ENCODE measurements around the gene SYVN1. TPM values are rescaled to one million over a fixed set of nuclear protein-coding genes. Genes with fewer than 3 reads are reported as not detected.

Gene SYVN1
- total RNA-seq, 6 experiments from 2014 or later: 39.9 to 46.9 (median 42.9) TPM

- DNase-seq: no peak
- Mint-ChIP-seq H3K27me3 (ENCODE audit: insufficient read depth) (peaks cover 2% of the 10 kb centered on the region; the same call in 1 of the 2 replicates), H3K27ac (peak overlapping the region; percentile 84), H3K9me3 (no peaks in the 10 kb centered on the region), H3K4me1 (ENCODE audit: low read depth) (peaks cover 29% of the 10 kb centered on the region), H3K36me3 (ENCODE audit: low read depth) (peaks cover 29% of the 10 kb centered on the region), H3K4me3 (peak overlapping the region; percentile 90)
- TF ChIP-seq CTCF (IDR thresholded peaks at IDR 0.05): peak; percentile 14
Observed at GRCh38 chr11:65118097-65118837, 16.1 kb downstream of the SYVN1 start.

GRCh38 chr11:65117206-65118096 lies 16.9 kb downstream of the SYVN1 start, which contains the start of gene ZNHIT2:
ZNHIT2 (minus strand) TSS chr11:65117701; CDS start chr11:65117653, 48 bp downstream.
- Mint-ChIP-seq H3K27ac (peak within 1 kb of the TSS; percentile 84), H3K9me3 (no peaks in the 10 kb centered on the region), H3K4me3 (peak within 1 kb of the TSS; percentile 90), H3K36me3 (ENCODE audit: low read depth) (peaks cover 29% of the 10 kb centered on the region), H3K4me1 (ENCODE audit: low read depth) (peaks cover 31% of the 10 kb centered on the region), H3K27me3 (ENCODE audit: insufficient read depth) (peaks cover 2% of the 10 kb centered on the region; the same call in 1 of the 2 replicates)
- DNase-seq: peak; percentile 98
- TF ChIP-seq CTCF (IDR thresholded peaks at IDR 0.05): peak; percentile 99

- TF ChIP-seq CTCF (IDR thresholded peaks at IDR 0.05): no peak
- Mint-ChIP-seq H3K27me3 (ENCODE audit: insufficient read depth) (peaks cover 2% of the 10 kb centered on the region; the same call in 1 of the 2 replicates), H3K4me1 (ENCODE audit: low read depth) (peaks cover 33% of the 10 kb centered on the region), H3K4me3 (peak overlapping the region; percentile 90), H3K36me3 (ENCODE audit: low read depth) (peaks cover 20% of the 10 kb centered on the region), H3K27ac (peak overlapping the region; percentile 78), H3K9me3 (no peaks in the 10 kb centered on the region)
- peak; percentile 41 for DNase-seq
Observed at GRCh38 chr11:65116370-65117205, 17.7 kb downstream of the SYVN1 start.

- TF ChIP-seq CTCF (IDR thresholded peaks at IDR 0.05): no peak
- peak overlapping the region; percentile 90 for H3K4me3 Mint-ChIP-seq
- H3K4me1 Mint-ChIP-seq (ENCODE audit: low read depth): peaks cover 27% of the 10 kb centered on the region
- H3K27me3 Mint-ChIP-seq (ENCODE audit: insufficient read depth): peaks cover 2% of the 10 kb centered on the region; the same call in 1 of the 2 replicates
- no peak for DNase-seq
- no peaks in the 10 kb centered on the region for H3K9me3 Mint-ChIP-seq
- peaks cover 13% of the 10 kb centered on the region for H3K36me3 Mint-ChIP-seq (ENCODE audit: low read depth)
- H3K27ac Mint-ChIP-seq: peak overlapping the region; percentile 43
Observed at GRCh38 chr11:65115361-65116082, 18.8 kb downstream of the SYVN1 start.
